ENCODE data around the gene B4GALT7. TPM values are rescaled to one million over a fixed set of nuclear protein-coding genes. Genes with fewer than 3 reads are reported as not detected.

The B4GALT7 gene
- total and polyA plus RNA-seq, 7 experiments from 2014 or later, result 18.8 to 42.2 (median 26.9) TPM

DNA sequence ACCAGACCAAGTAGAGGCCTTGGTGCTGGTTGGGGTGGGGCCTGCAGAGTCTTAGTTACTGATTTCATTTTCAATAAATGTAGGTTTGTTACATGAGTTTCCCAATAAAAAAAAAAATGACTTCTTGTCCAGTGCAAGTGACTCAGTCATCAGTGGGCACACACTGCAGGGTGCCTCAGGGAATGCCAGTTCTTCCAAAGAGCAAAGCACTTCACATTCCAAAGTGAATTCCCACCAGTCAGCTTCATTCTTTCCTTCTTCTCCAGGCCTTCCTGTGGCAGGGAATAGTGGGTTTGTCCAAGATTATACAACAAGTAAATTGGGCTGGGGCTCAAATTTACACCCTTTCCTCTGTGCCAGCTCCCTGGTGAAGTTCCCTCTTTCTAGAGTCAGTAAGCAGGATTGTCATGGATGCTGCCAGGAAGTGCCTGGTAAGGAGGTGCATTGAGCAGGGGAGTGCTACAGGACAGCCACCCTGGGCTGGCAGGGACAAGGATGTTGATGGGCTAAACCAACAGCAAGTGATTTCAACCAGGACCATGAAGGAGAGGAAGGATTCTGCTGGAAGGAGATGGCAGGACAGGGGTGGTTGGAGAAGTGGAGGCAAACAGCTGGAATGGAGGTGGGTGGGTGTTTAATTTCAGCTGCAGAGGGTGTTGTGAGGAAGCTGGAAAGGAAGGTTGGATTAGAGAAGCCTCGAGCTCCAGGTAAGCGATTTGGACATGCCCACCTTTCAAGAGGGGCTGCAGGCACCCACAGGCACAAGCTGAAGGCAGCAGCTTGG lies 3.7 kb upstream of the B4GALT7 start:
- no peak overlapping the region for H3K4me3 ChIP-seq (ENCODE audit: low read length)
- H3K4me1 Mint-ChIP-seq, result peaks cover 31 to 56% (median 41%) of the 10 kb centered on the region in 7 donors
- CTCF ChIA-PET, result no interaction called here
- H3K27me3 ChIP-seq (ENCODE audit: control insufficient read depth in 2 of 2, insufficient read depth in 2 of 2, low read length in 2 of 2), result no peaks in the 10 kb centered on the region
- no peak for ATAC-seq
- POLR2A ChIA-PET, result interaction anchor here (0.6 kb wide), 2 partner anchors 78 to 80 kb away, joined by 3 read pairs; no protein-coding TSS in a partner anchor
- no peak overlapping the region for H3K27ac ChIP-seq (ENCODE audit: low read depth, low read length)
- H3K36me3 ChIP-seq (ENCODE audit: control insufficient read depth in 2 of 3, insufficient read depth in 3 of 3, low read length in 3 of 3), result peaks cover 11 to 45% (median 16%) of the 10 kb centered on the region in 3 experiments
- peaks cover 0 to 2% (median 0%) of the 10 kb centered on the region in 11 donors for H3K9me3 Mint-ChIP-seq
- H3K4me1 ChIP-seq (ENCODE audit: control insufficient read depth in 2 of 2, insufficient read depth in 2 of 2, low read length in 2 of 2), result peaks cover 20 to 27% of the 10 kb centered on the region in 2 donors
- H3K27me3 Mint-ChIP-seq, result peaks cover 0 to 5% (median 0%) of the 10 kb centered on the region in 5 donors
- DNase-seq, result no peak
- peak overlapping the region in 2 of 10 donors; percentile 26 to 41 for H3K4me3 Mint-ChIP-seq
- intact Hi-C loops (cut with micrococcal nuclease), result loop anchor here in 1 of 2 donors (10.0 kb wide), 1 partner anchor 951 kb away; the partner anchor contains the start of gene TSPAN17
- no peak overlapping the region for H3K27ac Mint-ChIP-seq
- H3K36me3 Mint-ChIP-seq, result peaks cover 12 to 27% (median 21%) of the 10 kb centered on the region in 5 donors
- no peaks in the 10 kb centered on the region for H3K9me3 ChIP-seq (ENCODE audit: control insufficient read depth in 2 of 3, low read length in 3 of 3)

GRCh38 chr5:177596775-177597238 lies 3.1 kb upstream of the B4GALT7 start:
- Mint-ChIP-seq H3K9me3 (peaks cover 0 to 2% (median 0%) of the 10 kb centered on the region in 11 donors), H3K4me3 (peak overlapping the region in 1 of 10 donors; percentile 41), H3K27me3 (no peaks in the 10 kb centered on the region), H3K36me3 (peaks cover 12 to 27% (median 21%) of the 10 kb centered on the region in 5 donors), H3K4me1 (peaks cover 31 to 56% (median 41%) of the 10 kb centered on the region in 7 donors), H3K27ac (no peak overlapping the region)
- Histone ChIP-seq H3K9me3 (ENCODE audit: control insufficient read depth in 2 of 3, low read length in 3 of 3) (no peaks in the 10 kb centered on the region), H3K4me1 (ENCODE audit: control insufficient read depth in 2 of 2, insufficient read depth in 2 of 2, low read length in 2 of 2) (peaks cover 16 to 24% of the 10 kb centered on the region in 2 donors), H3K27ac (ENCODE audit: low read depth, low read length) (no peak overlapping the region), H3K36me3 (ENCODE audit: control insufficient read depth in 2 of 3, insufficient read depth in 3 of 3, low read length in 3 of 3) (peaks cover 11 to 45% (median 16%) of the 10 kb centered on the region in 3 experiments), H3K4me3 (ENCODE audit: low read length) (no peak overlapping the region), H3K27me3 (ENCODE audit: control insufficient read depth in 2 of 2, insufficient read depth in 2 of 2, low read length in 2 of 2) (no peaks in the 10 kb centered on the region)
- ATAC-seq, result no peak
- POLR2A ChIA-PET, result interaction anchor here (0.6 kb wide), 1 partner anchor 77 kb away, joined by 3 read pairs; no protein-coding TSS in a partner anchor
- CTCF ChIA-PET, result no interaction called here
- intact Hi-C loops (cut with micrococcal nuclease), result loop anchor here in 1 of 2 donors (10.0 kb wide), 1 partner anchor 952 kb away; the partner anchor contains the start of gene TSPAN17
- no peak for DNase-seq

DNA sequence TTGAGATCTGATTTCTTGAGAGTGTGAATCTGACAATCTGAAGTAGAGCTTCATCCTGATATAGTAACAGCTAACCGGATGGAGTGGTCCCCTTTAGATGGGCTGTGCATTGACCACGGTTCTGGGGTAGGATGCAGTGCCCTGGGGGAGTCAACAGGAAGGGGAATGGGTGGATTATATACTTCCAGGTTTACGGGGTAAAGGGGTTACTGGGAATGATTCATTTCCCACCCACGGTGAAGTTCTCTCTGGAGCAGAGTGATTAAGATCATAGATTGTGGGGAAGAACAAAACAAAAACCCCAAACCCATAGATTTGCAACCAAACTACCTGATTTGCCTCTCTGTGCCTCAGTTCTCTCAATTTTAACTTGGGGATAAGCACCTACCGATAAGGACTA lies 1.5 kb upstream of the B4GALT7 start:
- H3K36me3 Mint-ChIP-seq, result peaks cover 12 to 24% (median 14%) of the 10 kb centered on the region in 5 donors
- ATAC-seq (no peak), DNase-seq (no peak)
- no peaks in the 10 kb centered on the region for H3K27me3 Mint-ChIP-seq
- H3K27ac Mint-ChIP-seq, result peak overlapping the region in 6 of 9 donors; percentile 58 to 82 (median 68)
- peaks cover 29 to 48% (median 36%) of the 10 kb centered on the region in 7 donors for H3K4me1 Mint-ChIP-seq
- Histone ChIP-seq H3K9me3 (ENCODE audit: control insufficient read depth in 2 of 3, low read length in 3 of 3) (no peaks in the 10 kb centered on the region), H3K4me3 (ENCODE audit: low read length) (no peak overlapping the region), H3K4me1 (ENCODE audit: control insufficient read depth in 2 of 2, insufficient read depth in 2 of 2, low read length in 2 of 2) (peaks cover 6 to 15% of the 10 kb centered on the region in 2 donors), H3K27ac (ENCODE audit: low read depth, low read length) (no peak overlapping the region), H3K27me3 (ENCODE audit: control insufficient read depth in 2 of 2, insufficient read depth in 2 of 2, low read length in 2 of 2) (no peaks in the 10 kb centered on the region), H3K36me3 (ENCODE audit: control insufficient read depth in 2 of 3, insufficient read depth in 3 of 3, low read length in 3 of 3) (peaks cover 9 to 38% (median 14%) of the 10 kb centered on the region in 3 experiments)
- ChIA-PET CTCF (interaction anchor here (0.6 to 0.8 kb wide), 2 partner anchors 9 to 32 kb away, joined by 3 to 4 read pairs; no protein-coding TSS in a partner anchor), POLR2A (interaction anchor here (0.6 kb wide), 2 partner anchors 155 to 304 kb away, joined by 3 read pairs; no protein-coding TSS in a partner anchor)
- intact Hi-C loops (cut with micrococcal nuclease), result loop anchor here in 1 of 2 donors (10.0 kb wide), 1 partner anchor 954 kb away; the partner anchor contains the start of gene TSPAN17
- H3K4me3 Mint-ChIP-seq, result peak overlapping the region; percentile 76 to 99 (median 80)
- H3K9me3 Mint-ChIP-seq, result peaks cover 0 to 2% (median 0%) of the 10 kb centered on the region in 11 donors

- H3K9me3 Mint-ChIP-seq, result peaks cover 0 to 2% (median 0%) of the 10 kb centered on the region in 11 donors
- ChIA-PET CTCF (interaction anchor here (1.0 kb wide), 1 partner anchor 8 kb away, joined by 6 read pairs; the partner anchor contains the start of gene TMED9), POLR2A (interaction anchor here (1.7 to 3.0 kb wide), 2 partner anchors 9 to 47 kb away, joined by 7 to 12 read pairs; partner anchors contain the start of gene TMED9)
- peak overlapping the region; percentile 88 to 99 (median 96) for H3K4me3 Mint-ChIP-seq
- intact Hi-C loops (cut with micrococcal nuclease), result loop anchor here (1.0 to 10.0 kb wide), 3 partner anchors 8 to 554 kb away; partner anchors contain the start of genes TMED9 (in 2 of the 2), FAM193B (in 1 of the 2) and NHP2 (in 1 of the 2)
- Histone ChIP-seq H3K27ac (ENCODE audit: low read depth, low read length) (peak overlapping the region; percentile 78), H3K4me3 (ENCODE audit: low read length) (peak overlapping the region; percentile 84), H3K36me3 (ENCODE audit: control insufficient read depth in 2 of 3, insufficient read depth in 3 of 3, low read length in 3 of 3) (peaks cover 0 to 36% (median 4%) of the 10 kb centered on the region in 3 experiments), H3K4me1 (ENCODE audit: control insufficient read depth in 2 of 2, insufficient read depth in 2 of 2, low read length in 2 of 2) (peaks cover 4 to 12% of the 10 kb centered on the region in 2 donors), H3K9me3 (ENCODE audit: control insufficient read depth in 2 of 3, low read length in 3 of 3) (no peaks in the 10 kb centered on the region), H3K27me3 (ENCODE audit: control insufficient read depth in 2 of 2, insufficient read depth in 2 of 2, low read length in 2 of 2) (no peaks in the 10 kb centered on the region)
- peak overlapping the region; percentile 86 to 96 (median 90) for H3K27ac Mint-ChIP-seq
- peaks cover 28 to 50% (median 33%) of the 10 kb centered on the region in 7 donors for H3K4me1 Mint-ChIP-seq
- DNase-seq (peak in 1 of 9 donors; percentile 13), ATAC-seq (no peak)
- no peaks in the 10 kb centered on the region for H3K27me3 Mint-ChIP-seq
- peaks cover 7 to 17% (median 8%) of the 10 kb centered on the region in 5 donors for H3K36me3 Mint-ChIP-seq
These were observed 631 bp downstream of the B4GALT7 start for GRCh38 chr5:177600508-177601018.

- no peaks in the 10 kb centered on the region for H3K9me3 ChIP-seq (ENCODE audit: control insufficient read depth in 2 of 3, low read length in 3 of 3)
- peaks cover 0 to 36% (median 4%) of the 10 kb centered on the region in 3 experiments for H3K36me3 ChIP-seq (ENCODE audit: control insufficient read depth in 2 of 3, insufficient read depth in 3 of 3, low read length in 3 of 3)
- peaks cover 0 to 2% (median 0%) of the 10 kb centered on the region in 11 donors for H3K9me3 Mint-ChIP-seq
- ChIA-PET CTCF (interaction anchor here (1.0 kb wide), 1 partner anchor 9 kb away, joined by 6 read pairs; the partner anchor contains the start of gene TMED9), POLR2A (interaction anchor here (1.7 to 3.0 kb wide), 2 partner anchors 9 to 48 kb away, joined by 7 to 12 read pairs; partner anchors contain the start of gene TMED9)
- peaks cover 4 to 12% of the 10 kb centered on the region in 2 donors for H3K4me1 ChIP-seq (ENCODE audit: control insufficient read depth in 2 of 2, insufficient read depth in 2 of 2, low read length in 2 of 2)
- ATAC-seq (no peak), DNase-seq (no peak)
- intact Hi-C loops (cut with micrococcal nuclease), result loop anchor here in 1 of 2 donors (10.0 kb wide), 1 partner anchor 554 kb away; the partner anchor contains the start of gene NHP2
- H3K27ac Mint-ChIP-seq, result peak overlapping the region; percentile 86 to 96 (median 90)
- peaks cover 2 to 14% (median 4%) of the 10 kb centered on the region in 5 donors for H3K36me3 Mint-ChIP-seq
- H3K27ac ChIP-seq (ENCODE audit: low read depth, low read length), result peak overlapping the region; percentile 78
- peak overlapping the region; percentile 88 to 99 (median 96) for H3K4me3 Mint-ChIP-seq
- peaks cover 28 to 49% (median 38%) of the 10 kb centered on the region in 7 donors for H3K4me1 Mint-ChIP-seq
- no peak overlapping the region for H3K4me3 ChIP-seq (ENCODE audit: low read length)
- H3K27me3 ChIP-seq (ENCODE audit: control insufficient read depth in 2 of 2, insufficient read depth in 2 of 2, low read length in 2 of 2), result no peaks in the 10 kb centered on the region
- no peaks in the 10 kb centered on the region for H3K27me3 Mint-ChIP-seq
These were observed 1.2 kb downstream of the B4GALT7 start for GRCh38 chr5:177601126-177601525.
